Inflammatory macrophage treated with lipopolysaccharide for 4 hours (primary cell): Measurements from ENCODE around the gene GMEB2.
A peak's percentile ranks its signal among the peaks of the same experiment; 100 is the strongest.
"Not testable (repeated sequence)": the region's sequence is repeated elsewhere in the genome, so short reads cannot be mapped to it uniquely, and the experiment has no call there.

Experiments
- DNase-seq: peaks from one replicate; pipeline ENCODE4 v3.0.0-alpha.2; 2020

The GMEB2 gene, protein sequence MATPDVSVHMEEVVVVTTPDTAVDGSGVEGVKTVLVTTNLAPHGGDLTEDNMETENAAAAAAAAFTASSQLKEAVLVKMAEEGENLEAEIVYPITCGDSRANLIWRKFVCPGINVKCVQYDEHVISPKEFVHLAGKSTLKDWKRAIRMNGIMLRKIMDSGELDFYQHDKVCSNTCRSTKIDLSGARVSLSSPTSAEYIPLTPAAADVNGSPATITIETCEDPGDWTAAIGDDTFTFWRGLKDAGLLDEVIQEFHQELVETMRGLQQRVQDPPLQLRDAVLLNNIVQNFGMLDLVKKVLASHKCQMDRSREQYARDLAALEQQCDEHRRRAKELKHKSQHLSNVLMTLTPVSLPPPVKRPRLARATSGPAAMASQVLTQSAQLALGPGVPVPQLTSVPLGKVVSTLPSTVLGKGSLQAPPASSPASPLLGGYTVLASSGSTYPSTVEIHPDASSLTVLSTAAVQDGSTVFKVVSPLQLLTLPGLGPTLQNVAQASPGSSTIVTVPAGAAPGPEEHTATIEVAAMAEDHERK

DNA sequence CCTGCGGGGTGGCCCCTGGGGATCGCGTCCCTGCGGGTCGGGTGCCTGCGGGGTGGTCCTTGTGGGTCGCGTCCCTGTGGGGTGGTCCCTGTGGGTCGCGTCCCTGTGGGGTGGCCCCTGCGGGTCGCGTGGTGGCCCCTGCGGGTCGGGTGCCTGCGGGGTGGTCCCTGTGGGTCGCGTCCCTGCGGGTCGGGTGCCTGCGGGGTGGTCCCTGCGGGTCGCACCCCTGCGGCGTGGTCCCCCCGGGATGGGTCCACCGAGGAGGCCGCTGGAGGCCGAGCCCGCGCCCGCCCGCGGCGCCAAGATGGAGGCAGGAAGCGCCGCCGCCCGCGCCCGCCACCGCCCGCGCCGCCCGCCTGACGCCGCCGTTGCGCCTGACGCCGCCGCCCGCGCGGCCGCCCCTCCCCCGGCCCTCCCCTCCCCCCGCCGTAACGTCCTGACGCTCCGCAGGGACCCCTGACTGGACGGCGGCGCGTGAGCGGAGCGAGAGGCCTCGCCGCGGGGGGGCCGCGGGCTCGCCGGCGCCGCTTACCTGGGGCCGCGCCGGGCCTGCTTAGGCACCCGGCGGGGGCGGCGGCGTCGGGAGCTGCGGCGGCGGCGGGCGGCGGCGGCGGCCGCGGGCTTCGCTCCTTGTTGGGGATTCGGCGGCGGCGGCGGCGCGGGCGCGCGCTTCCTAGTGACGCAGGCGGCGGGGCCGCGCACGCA is at the start of gene GMEB2:
GMEB2 (minus strand) TSS at position 678 of the 705 bp plus-strand sequence. CDS start 7,704 bp downstream, outside the sequence.
- no peak for DNase-seq

DNA sequence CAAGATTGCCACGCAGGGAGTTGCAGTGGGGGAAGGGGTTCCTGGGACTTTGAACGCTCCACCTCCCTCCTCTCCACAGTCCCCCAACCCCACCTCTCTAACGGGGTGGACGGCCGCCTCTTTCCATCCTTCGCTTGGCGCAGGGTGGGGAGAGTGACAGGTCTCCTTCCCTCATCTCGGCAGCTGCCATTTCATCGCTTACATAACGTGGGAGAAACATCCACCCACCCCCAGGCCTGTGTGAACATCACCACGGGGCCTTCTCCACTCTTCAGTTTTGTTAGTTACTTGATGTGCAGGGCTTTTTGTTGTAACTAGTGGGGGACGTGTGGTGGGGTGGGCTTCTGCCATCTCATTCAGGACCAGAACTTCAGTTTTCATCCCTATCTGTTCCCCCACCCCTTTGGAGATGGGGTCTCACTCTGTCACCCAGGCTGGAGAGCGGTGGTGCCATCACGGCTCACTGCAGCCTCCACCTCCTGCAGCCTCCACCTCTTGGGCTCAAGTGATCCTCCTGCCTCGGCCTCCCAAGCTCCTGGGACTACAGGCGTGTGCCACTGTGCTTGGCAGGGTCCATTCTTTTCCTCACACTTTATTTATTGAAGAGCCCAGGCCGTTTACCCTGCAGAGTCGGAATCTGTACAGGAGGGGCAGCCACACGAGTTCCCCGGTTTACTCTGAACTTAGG is 48.9 kb upstream of the GMEB2 start:
- no peak for DNase-seq

DNA sequence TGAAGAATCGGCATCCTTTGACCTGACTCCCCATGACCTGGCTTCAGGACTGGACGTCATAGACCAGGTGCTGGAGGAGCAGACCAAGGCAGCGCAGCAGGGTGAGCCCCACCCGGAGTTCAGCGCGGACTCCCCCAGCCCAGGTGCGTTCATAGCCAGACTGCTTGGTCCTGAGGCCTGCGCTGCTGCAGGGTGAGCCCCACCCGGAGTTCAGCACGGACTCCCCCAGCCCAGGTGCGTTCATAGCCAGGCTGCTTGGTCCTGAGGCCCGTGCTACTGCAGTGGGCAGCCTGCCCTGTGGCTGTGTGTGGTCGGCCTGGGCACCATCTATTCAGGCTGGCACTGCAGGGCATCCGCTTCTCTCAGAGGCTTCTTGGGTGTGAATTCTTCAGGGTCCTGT is 47.0 kb upstream of the GMEB2 start:
- DNase-seq, result no peak

DNA sequence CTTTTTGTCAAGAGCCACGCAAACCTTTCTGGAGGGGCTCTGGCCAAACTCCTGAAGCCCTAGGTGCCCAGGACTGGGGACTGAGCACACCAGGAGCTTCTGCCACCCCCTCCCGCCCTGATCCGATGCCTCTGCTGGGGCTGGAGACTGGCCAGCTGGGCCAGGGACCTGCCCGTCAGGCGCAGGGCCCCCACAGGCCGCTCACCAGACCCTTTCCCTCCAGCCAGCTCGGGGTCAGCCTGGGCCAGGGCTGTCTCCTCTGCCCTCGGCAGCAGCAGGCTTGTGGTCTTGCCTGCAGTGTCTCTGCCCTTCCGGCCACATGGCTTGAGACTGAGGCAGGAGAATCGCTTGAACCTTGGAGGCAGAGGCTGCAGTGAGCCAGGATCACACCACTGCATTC is 45.8 kb upstream of the GMEB2 start:
- DNase-seq, result no peak

DNA sequence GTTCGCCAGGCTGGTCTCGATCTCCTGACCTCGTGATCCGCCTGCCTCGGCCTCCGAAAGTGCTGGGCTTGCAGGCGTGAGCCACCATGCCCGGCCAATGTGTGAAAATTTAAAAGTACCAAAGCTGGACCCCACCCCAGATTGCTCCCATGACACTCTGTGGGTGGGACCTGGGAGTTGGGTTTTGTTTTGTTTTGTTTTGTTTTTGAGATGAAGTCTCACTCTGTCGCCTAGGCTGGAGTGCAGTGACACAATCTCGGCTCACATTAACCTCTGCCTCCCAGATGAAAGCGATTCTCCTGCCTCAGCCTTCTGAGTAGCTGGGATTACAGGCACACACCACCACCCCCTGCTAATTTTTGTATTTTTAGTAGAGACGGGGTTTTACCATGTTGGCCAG is 44.8 kb upstream of the GMEB2 start:
- not testable (repeated sequence) for DNase-seq

DNA sequence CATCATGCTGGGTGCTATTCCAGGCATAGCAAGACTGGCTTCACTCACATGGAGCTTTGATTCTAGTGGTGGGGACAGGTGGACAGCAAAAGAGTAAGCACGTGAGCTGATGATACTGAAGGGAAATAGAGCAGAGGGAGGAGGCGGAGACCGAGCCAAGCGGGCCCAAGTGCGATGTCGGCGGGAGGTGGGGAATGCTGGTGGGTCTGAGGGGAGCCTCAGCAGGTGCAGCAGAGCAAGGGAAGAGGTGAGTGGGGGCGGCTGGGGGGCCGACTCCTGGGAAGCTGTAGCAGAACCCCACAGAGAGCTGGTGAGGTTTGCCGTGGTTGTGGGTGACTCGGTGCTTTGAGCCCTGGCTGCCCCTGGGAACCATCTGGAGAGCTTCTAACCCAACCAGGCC is 41.5 kb upstream of the GMEB2 start:
- no peak for DNase-seq

DNA sequence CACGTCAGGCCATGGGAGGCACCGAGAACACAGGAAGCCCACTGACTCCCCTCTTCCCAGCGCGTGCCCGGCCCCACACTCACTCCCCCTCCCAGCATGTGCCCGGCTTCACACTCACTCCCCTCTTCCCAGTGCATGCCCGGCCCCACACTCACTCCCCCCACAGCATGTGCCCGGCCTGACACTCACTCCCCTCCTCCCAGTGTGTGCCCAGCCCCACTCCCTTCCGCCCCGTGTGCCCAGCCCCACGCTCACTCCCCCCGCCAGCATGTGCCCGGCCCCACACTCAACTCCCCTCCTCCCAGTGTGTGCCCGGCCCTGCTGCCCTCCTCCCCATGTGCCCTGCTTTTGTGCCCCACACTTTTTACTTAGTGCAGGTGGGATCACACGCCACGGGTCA is 41.0 kb upstream of the GMEB2 start:
- no peak for DNase-seq

DNA sequence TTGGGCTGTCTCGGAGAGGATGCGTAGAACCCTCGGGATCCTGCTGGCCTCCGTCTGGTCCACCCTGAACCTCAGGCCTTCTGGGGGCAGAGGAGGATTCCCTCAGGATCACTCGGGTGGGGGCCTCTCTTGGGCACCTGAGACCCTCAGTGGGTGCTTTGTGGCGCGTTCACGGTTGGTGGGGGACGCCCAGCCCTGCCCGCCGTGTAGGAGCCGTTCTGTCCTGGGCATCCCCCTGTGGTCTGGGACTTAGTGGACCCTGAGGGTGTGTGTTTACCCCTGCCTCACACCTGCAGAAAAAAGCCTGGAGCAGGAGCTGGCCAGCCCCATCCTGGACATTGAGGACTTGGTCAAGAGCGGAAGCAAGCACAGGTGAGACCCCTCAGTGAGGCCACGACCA is 38.8 kb upstream of the GMEB2 start:
- DNase-seq, result no peak

DNA sequence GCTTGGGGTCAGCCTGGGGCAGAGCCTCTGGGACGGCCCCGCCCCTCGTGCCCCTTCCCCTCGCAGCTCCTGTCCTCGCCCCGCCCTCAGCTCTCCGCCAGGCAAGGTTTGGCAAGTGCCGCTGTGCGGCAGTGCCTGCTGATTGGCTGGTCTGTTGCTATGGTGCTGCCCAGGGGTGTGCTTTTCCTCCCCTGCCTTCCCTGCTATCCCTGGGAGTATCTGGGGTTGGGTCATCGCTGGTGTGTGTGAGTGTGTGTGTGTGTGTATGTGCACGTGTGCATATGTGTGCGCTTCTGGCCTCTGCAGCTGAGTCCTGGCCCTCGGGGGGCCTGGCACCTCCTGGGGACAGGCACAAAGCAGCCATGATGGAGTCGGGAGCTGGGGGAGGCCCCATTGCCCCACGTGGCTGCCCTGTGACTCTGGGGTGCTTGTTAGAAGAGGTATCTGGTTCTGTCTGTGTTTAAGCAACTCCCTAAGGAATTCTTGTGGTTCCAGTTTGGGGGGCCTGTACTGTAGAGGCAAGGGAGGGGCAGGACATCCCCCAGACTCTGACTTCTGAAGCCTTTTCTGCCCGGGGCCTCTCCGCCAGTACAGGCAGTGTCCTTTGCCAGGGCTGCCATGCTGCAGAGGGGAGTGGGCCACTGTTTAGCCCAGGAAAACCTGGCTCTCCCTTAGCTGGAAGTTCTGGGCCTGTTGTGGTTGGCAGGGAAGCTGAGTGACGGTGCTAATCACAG is 38.1 kb upstream of the GMEB2 start:
- no peak for DNase-seq

DNA sequence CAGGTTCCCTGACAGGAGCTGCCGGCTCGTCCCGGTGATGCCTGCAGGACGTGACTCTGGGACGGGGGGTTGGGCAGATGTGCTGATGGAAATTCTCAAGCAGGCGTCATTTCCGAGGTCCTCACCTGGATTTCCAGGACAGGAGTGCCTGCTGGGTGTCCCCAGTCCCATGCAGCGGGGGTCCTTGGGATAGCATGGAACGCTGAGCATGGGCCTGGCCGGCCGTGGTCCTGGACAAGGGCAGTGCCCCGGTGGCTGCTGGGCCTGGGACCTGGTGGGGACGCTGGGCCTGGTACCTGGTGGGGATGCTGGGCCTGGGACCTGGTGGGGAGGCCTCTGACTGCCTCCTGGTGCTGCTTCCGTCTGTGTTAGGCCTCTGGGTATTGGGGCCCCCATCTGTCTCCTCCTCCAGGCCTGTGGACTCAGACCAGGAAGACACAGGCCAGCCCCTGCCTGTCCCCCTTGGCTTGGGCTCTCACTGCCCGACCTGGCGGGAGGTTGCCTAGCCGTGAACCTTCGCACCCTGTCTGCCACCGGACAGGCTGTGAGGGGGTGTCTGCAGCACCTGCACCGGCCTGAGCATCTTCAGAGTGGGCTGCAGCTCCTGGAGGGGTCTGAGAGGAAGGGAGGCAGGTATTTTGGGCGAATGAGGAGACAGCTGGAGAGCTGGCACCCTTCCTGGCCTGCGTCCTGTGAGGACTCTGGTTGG is 37.4 kb upstream of the GMEB2 start:
- DNase-seq, result no peak

DNA sequence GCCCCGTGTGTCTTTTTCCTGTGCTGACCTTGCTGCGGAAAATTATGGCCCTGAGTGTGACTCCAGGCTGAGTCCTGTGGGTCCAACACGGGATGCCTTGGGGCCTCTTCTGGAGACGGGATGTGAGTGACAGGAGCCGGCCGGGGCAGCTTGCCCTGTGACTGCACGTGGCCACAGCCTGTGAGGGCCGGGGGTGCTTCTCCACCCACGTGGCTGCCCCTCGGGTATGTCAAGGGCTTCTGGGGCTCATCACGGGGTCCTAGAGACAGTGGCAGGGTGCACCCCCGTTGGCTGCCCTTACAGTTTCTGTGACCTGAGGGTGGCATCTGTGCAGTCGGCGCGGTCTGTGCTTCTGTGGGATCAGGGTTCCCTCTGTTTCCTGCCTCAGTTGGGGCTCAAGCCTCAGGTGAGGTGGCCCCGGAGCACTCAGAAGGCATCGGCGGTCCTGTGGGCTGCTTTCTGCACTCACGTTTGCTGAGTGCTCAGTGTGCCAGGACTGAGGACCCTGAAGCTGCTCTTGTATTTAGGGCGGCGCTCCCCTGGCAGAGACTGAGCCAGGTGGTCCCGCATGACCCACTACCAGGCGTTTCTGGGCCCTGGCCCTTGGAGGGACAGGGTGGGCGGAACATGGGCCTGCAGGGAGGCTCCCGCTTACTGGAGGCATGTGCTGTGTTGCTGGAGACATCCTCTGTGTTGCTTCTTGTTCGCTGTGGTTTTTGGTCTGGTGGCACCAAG is 36.6 kb upstream of the GMEB2 start:
- DNase-seq, result no peak

DNA sequence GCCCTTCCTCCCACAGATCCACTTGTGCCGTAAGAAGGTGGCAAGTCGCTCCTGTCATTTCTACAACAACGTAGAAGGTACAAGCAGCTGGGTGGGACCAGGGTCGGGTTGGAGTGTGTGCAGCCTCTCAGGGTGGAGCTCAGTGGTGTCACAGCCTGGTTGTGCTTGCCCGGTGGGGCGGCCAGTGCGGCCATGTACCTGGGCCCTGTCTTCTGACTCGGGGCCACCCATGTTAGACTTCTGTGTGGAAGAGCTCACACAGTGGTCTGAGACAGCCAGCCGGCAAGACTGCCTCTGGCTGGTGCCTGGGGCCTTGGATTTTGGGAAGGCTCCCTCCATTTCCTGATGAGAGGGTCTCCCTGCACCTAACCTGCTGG is 35.9 kb upstream of the GMEB2 start:
- no peak for DNase-seq

DNA sequence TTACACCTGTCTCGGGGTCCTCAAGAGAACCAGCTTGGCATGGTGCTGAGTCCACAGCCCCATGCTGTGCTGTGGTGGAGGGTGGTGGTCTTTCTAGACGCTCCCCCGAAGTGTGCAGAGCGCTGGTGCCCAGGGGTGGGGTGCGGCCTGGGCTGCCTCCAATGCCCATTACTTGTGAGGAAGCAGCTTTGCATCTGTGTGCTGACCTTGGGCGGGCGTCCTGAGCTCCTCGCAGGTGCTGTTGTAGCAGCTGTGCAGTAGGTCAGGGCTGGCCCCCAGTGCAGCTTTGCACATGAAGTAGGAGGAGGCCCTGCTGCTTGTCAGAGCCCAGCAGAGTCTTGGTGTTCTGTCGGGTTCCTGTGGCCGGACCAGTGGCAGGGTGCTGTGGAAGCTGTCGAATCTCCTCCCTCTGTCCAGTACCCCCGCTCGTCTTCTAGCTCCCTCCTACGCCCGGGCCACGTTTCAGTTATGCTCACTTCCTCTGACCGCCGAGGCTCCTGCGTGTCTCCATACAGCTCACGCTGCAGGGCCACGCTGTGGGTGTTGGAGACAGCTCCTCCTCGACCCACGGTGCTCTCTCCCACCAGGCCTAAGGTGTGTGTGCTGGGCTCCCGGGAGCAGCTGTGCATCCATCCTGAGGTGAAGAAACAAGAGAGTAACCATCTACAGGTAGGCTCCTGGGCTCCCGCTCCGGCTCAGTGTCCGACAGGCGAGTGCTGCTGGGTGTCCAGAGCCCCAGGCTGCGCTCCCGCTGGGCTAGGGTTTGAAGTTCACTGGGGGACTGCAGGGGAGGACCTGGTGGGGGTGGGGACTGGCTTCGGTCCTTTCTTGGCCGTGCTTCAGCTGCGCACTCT is 35.3 kb upstream of the GMEB2 start:
- no peak for DNase-seq

DNA sequence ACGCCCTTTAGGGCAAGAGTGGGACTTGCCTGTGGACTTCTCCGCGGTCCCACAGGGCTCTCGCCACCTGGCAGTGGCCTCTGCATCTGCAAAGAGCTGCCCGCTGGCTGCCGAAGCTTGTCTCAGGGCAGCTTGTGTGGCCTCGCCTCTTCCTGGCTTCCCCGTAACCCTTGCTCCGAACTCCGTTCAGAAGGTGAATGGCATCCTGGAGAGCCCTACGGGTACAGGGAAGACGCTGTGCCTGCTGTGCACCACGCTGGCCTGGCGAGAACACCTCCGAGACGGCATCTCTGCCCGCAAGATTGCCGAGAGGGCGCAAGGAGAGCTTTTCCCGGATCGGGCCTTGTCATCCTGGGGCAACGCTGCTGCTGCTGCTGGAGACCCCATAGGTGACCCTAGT is 34.2 kb upstream of the GMEB2 start:
- DNase-seq, result no peak

DNA sequence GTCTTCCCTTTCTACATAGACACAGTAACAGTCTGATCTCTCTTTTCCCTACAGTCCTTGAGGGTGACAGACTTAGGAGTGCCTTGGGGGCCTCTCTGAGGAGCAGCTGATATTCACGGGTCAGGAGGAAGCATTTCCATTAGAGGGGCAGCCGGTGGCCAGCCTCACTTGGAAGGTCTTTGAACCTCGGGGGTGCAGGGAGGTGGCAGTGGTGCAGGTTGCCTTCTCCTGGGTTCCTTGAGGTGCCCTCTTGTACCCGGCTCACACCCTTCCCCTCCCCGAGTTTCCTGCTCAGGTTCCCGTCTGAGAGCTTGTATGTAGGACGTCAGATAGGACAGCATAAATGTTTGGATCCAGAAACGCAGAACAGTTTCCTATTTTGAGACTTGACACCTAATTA is 33.7 kb upstream of the GMEB2 start:
- no peak for DNase-seq

DNA sequence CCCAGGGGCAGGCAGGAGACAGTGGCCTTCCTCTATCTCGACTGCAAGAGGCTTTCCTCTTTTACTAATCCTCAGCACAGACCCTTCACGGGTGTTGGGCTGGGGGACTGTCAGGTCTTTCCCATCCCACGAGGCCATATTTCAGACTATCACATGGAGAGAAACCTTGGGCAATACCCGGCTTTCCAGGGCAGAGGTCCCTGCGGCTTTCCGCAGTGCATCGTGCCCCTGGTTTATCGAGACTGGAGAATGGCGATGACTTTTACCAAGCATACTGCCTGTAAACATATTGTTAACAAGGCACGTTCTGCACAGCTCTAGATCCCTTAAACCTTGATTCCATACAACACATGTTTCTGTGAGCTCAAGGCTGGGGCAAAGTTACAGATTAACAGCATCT is 33.3 kb upstream of the GMEB2 start:
- not testable (repeated sequence) for DNase-seq

DNA sequence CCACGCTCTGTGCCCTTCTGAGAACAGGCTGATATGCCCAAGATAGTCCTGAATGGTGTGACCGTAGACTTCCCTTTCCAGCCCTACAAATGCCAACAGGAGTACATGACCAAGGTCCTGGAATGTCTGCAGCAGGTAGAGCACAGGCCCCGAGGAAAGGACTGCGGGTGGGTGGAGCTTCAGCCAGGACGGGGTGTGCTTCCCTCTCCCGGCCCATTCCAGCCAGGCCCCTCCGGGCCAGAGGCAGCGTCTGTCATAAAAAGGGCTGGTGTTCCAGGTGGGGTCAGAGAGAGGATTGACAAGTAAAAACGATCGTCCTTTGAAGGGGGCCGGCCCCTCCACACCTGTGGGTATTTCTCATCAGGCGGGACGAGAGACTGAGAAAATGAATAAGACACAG is 32.5 kb upstream of the GMEB2 start:
- no peak for DNase-seq

DNA sequence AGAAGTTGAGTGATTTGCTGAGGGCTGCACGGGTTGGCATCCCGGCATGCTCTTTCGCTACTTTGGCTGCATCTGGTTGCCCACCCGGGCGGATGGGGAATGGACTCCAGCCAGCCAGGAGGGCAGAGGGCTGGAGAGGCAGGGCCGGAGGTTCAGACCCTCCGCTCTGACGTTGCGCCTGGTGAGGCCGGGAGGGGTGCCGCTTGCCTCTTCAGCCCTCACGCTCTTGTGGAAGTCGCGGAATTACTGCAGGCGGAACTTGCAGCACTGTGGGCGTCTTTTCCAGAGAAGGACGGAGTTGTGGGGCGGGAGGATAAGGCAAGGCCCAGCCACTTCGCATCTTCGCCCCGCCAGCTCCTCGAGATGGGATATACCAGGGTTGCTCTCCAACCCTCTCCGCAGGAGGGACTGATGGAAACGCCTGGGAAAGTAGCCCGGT is 31.9 kb upstream of the GMEB2 start:
- peak; percentile 57 for DNase-seq

DNA sequence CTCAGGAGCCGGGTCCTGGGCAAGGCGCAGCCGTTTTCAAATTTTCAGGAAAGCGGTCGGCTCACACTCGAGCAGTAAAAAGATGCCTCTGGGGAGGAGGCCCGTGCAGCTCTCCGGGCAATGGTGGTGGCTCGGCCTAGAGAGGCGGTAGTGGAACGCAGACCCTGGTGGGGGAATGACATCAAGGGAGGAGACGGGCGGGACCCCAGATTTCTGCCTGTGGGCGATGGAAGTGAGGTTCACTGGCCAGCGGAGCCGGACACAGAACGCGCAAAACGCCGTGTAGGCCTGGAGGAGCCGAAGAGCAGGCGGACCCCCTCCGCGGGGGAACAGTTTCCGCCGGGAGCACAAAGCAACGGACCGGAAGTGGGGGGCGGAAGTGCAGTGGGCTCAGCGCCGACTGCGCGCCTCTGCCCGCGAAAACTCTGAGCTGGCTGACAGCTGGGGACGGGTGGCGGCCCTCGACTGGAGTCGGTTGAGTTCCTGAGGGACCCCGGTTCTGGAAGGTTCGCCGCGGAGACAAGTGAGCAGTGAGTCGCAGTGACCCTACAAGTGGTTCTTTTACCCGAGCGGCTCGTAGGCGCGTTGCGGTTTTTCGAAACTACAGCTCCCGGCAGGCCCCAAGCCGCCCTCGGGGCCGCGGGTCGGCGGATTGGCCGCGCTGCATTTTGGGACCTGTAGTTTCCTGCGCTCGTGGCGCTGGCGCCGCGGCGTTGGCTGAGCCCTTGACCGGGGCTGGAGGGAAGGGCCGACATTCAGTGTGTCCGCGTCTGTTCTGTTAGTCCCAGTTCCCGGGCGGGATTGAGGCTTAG is 31.2 kb upstream of the GMEB2 start, which contains the start of gene RTEL1:
RTEL1 (plus strand) TSS at position 376 of the 812 bp plus-strand sequence. CDS start 1,091 bp downstream, outside the sequence.
- peak; percentile 93 for DNase-seq
